HCT116 (cell line): ENCODE data around the gene MLC1. TPM values are rescaled to one million over a fixed set of nuclear protein-coding genes. Genes with fewer than 3 reads are reported as not detected.

Source experiments
- ATAC-seq: fragments of 200-7000 bp; cut with Tn5 transposase; 2 replicates; pipeline ENCODE4 v1.9.1; 2020; ENCODE audit warnings: mild to moderate bottlenecking, moderate library complexity
- BruUV-seq: library from RNA; stranded (reverse); fragments of 400-500 nt; replicated peaks from 2 replicates; lab custom pipeline; 2021; lab: Mats Ljungman, UMichigan
- CTCF ChIA-PET: fragments of 300-600 bp; sonication (Branson Sonifier 250); formaldehyde crosslinking; loops from one replicate; lab custom pipeline; 2021; ENCODE audit warnings: antibody characterized with exemption; lab: Charles Lee
- POLR2A ChIA-PET: fragments of 300-600, 350-600 bp; sonication (Branson Sonifier 250); formaldehyde crosslinking; loops from one replicate; lab custom pipeline; 2021; ENCODE audit warnings: antibody characterized with exemption; lab: Charles Lee
- RAD21 ChIA-PET, 2 experiments: fragments of 300-600 bp; sonication (Branson Sonifier 250); formaldehyde crosslinking; loops; one replicate each; lab custom pipeline; 2023; ENCODE audit warnings: low total read pairs in 2 of 2; ENCODE audit not compliant: uncharacterized antibody in 2 of 2, unreplicated experiment in 2 of 2, low non-redundant PET in 1 of 2; lab: Charles Lee
- DNase-seq: peaks from one replicate; pipeline ENCODE4 v3.0.0-alpha.2; 2010; ENCODE audit warnings: low read depth, low spot score
- H2AFZ ChIP-seq: fragments of 200-600 bp; shearing (Covaris generic), sonication (generic); 2 replicates; pipeline ENCODE4 v1.6.1; 2017; ENCODE audit warnings: low read depth, mixed run types, mixed read lengths, antibody characterized with exemption, low read length; ENCODE audit not compliant: poor library complexity, severe bottlenecking
- H3K27ac ChIP-seq: 2 replicates; pipeline ENCODE4 v1.5.1; 2012; ENCODE audit warnings: low read depth, low read length
- H3K27me3 ChIP-seq: fragments of 200-600 bp; sonication (generic); 2 replicates; pipeline ENCODE4 v1.6.1; 2016; ENCODE audit warnings: mixed run types, low read length, mixed read lengths; ENCODE audit not compliant: insufficient read depth
- H3K36me3 ChIP-seq, 2 experiments: fragments of 200-500 bp in 1 of 2; fragments of 200-600 bp in 1 of 2; sonication (Bioruptor generic) in 1 of 2; sonication (generic) in 1 of 2; 2 replicates each; pipeline versions ENCODE4 v1.5.1 to v1.6.1; 2014 to 2016; ENCODE audit warnings: low read length in 2 of 2, inconsistent platforms in 1 of 2, mixed read lengths in 1 of 2, mixed run types in 1 of 2; ENCODE audit not compliant: insufficient read depth in 2 of 2, control insufficient read depth in 1 of 2
- H3K4me1 ChIP-seq, 2 experiments: fragments of 200-600 bp in 1 of 2; sonication (generic) in 1 of 2; 2 replicates each; pipeline versions ENCODE4 v1.5.1 to v1.6.1; 2012 to 2017; ENCODE audit warnings: low read length in 2 of 2, inconsistent platforms in 1 of 2, mild to moderate bottlenecking in 1 of 2, mixed read lengths in 1 of 2, mixed run types in 1 of 2, moderate library complexity in 1 of 2; ENCODE audit not compliant: insufficient read depth in 2 of 2, control insufficient read depth in 1 of 2
- H3K4me2 ChIP-seq: fragments of 200-600 bp; sonication (generic); 2 replicates; pipeline ENCODE4 v1.6.1; 2017; ENCODE audit warnings: mixed run types, low read length, mixed read lengths
- H3K4me3 ChIP-seq, 2 experiments: fragments of 200-600 bp in 1 of 2; sonication (generic) in 1 of 2; replicated peaks in 1 of 2; 2 replicates each; pipeline ENCODE4 v1.5.1; 2011 to 2016; ENCODE audit warnings: low read length in 2 of 2, control low read depth in 1 of 2, low read depth in 1 of 2, mild to moderate bottlenecking in 1 of 2, mixed read lengths in 1 of 2, mixed run types in 1 of 2
- H3K79me2 ChIP-seq: fragments of 200-600 bp; sonication (generic); 2 replicates; pipeline ENCODE4 v1.6.1; 2017; ENCODE audit warnings: mild to moderate bottlenecking, mixed run types, low read length, moderate library complexity, mixed read lengths; ENCODE audit not compliant: insufficient read depth
- H3K9ac ChIP-seq: fragments of 200-600 bp; sonication (generic); 2 replicates; pipeline ENCODE4 v1.6.1; 2016; ENCODE audit warnings: low read length, mixed read lengths
- H3K9me2 ChIP-seq: fragments of 200-600 bp; sonication (generic), shearing (Covaris generic); 2 replicates; pipeline ENCODE4 v1.6.1; 2017; ENCODE audit warnings: mixed run types, mild to moderate bottlenecking, moderate library complexity; ENCODE audit not compliant: insufficient read depth
- H3K9me3 ChIP-seq, 2 experiments: fragments of 200-500 bp in 1 of 2; fragments of 200-600 bp in 1 of 2; sonication (Bioruptor generic) in 1 of 2; sonication (generic) in 1 of 2; 2 replicates each; pipeline ENCODE4 v1.6.1; 2014 to 2017; ENCODE audit warnings: low read length in 2 of 2, mixed read lengths in 2 of 2, inconsistent platforms in 1 of 2, low read depth in 1 of 2, mild to moderate bottlenecking in 1 of 2, mixed run types in 1 of 2, moderate library complexity in 1 of 2; ENCODE audit not compliant: control insufficient read depth in 1 of 2, insufficient read depth in 1 of 2
- H4K20me1 ChIP-seq: fragments of 200-600 bp; sonication (generic), shearing (Covaris generic); 2 replicates; pipeline ENCODE4 v1.6.1; 2017; ENCODE audit warnings: mixed run types, mild to moderate bottlenecking, moderate library complexity; ENCODE audit not compliant: insufficient read depth
- CEBPB ChIP-seq: IDR thresholded peaks from 2 replicates; pipeline ENCODE4 v1.6.1; 2012; ENCODE audit warnings: low read depth
- EGR1 ChIP-seq: IDR thresholded peaks from 2 replicates; pipeline ENCODE4 v1.6.1; 2012; ENCODE audit warnings: low read depth
- FOSL1 ChIP-seq: IDR thresholded peaks from 2 replicates; pipeline ENCODE4 v1.6.1; 2012; ENCODE audit warnings: low read depth
- JUND ChIP-seq: IDR thresholded peaks from 2 replicates; pipeline ENCODE4 v1.6.1; 2012
- POLR2A ChIP-seq: IDR thresholded peaks from 2 replicates; pipeline ENCODE4 v1.7.0; 2011; ENCODE audit warnings: borderline replicate concordance; ENCODE audit not compliant: insufficient read depth, insufficient read length; ENCODE audit errors: extremely low read depth
- RAD21 ChIP-seq: IDR thresholded peaks from 2 replicates; pipeline ENCODE4 v1.6.1; 2012; ENCODE audit warnings: low read depth, mild to moderate bottlenecking
- SP1 ChIP-seq: IDR thresholded peaks from 2 replicates; pipeline ENCODE4 v1.6.1; 2012; ENCODE audit warnings: low read depth
- SRF ChIP-seq: IDR thresholded peaks from 2 replicates; pipeline ENCODE4 v1.6.1; 2012; ENCODE audit warnings: low read depth
- ZFX ChIP-seq: fragments of 450-650 bp; IDR thresholded peaks from 2 replicates; pipeline ENCODE4 v1.6.1; 2017
- ZNF274 ChIP-seq: fragments of 200-500 bp; sonication (Bioruptor generic); IDR thresholded peaks from 2 replicates; pipeline ENCODE4 v1.6.1; 2014; ENCODE audit warnings: mild to moderate bottlenecking, low read depth, low read length, inconsistent platforms
- intact Hi-C: fragments of 100-400 bp; cut with micrococcal nuclease; formaldehyde crosslinking; loops from 2 replicates; pipeline ENCODE4 v1.10.0; 2022
- total RNA-seq: library from RNA; stranded (reverse); gene quantifications from one replicate; pipeline ENCODE4 v1.2.1, GENCODE V29; 2021; ENCODE audit not compliant: unreplicated experiment
- TF ChIP-seq, protein P1 (sequence below): IDR thresholded peaks from 2 replicates; pipeline ENCODE4 v1.6.1; 2011; ENCODE audit warnings: mild to moderate bottlenecking, low read length, moderate library complexity; ENCODE audit not compliant: insufficient replicate concordance; ENCODE audit errors: extremely low read depth
- TF ChIP-seq, protein P2 (sequence below): IDR thresholded peaks from 2 replicates; pipeline ENCODE4 v1.6.1; 2012
- TF ChIP-seq, protein P3 (sequence below): IDR thresholded peaks from 2 replicates; pipeline ENCODE4 v1.6.1; 2012
- TF ChIP-seq, protein P4 (sequence below): IDR thresholded peaks from 2 replicates; pipeline ENCODE4 v1.6.1; 2012; ENCODE audit warnings: low read depth
- TF ChIP-seq, protein P5 (sequence below), 3 experiments: fragments of 200-600 bp in 1 of 3; sonication (generic) in 1 of 3; IDR thresholded peaks in 2 of 3; conservative IDR thresholded peaks in 1 of 3; 2 replicates each; pipeline ENCODE4 v1.5.1; 2012 to 2017; ENCODE audit warnings: low read depth in 2 of 3, low read length in 2 of 3, antibody characterized with exemption in 1 of 3, borderline replicate concordance in 1 of 3, control low read depth in 1 of 3, mild to moderate bottlenecking in 1 of 3, mixed read lengths in 1 of 3, mixed run types in 1 of 3, moderate library complexity in 1 of 3; ENCODE audit not compliant: insufficient read depth in 1 of 3

Gene MLC1
- total RNA-seq, 1 experiment from 2014 or later = not detected

DNA sequence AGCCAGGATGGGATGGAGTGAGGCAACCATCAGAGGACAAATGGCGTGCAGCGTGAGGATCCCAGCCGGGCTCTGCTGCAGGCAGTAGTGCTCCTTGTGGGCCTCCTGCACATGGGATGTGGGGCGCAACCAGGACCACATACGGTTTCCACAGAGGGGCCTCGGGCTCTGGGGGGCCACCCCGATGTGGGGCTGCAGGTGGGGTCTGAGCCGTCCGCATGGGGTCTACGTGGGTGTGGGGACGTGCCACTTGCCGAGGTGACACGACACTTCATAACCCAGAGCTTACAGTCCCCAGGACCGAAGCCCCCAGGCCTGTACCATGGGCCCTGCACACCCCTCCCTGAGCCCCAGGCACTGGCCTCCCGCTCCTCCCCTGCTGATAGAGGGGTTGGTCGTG is 37.9 kb downstream of the MLC1 start:
- Histone ChIP-seq H3K4me3 (no peak overlapping the region), H3K4me1 (no peaks in the 10 kb centered on the region), H4K20me1 (no peaks in the 10 kb centered on the region), H3K9me2 (no peaks in the 10 kb centered on the region), H3K79me2 (no peaks in the 10 kb centered on the region), H3K4me2 (no peak overlapping the region), H3K27me3 (no peaks in the 10 kb centered on the region), H2AFZ (no peak overlapping the region), H3K36me3 (no peaks in the 10 kb centered on the region), H3K27ac (no peak overlapping the region), H3K9ac (no peak overlapping the region), H3K9me3 (no peaks in the 10 kb centered on the region)
- no peak for ATAC-seq
- ChIA-PET RAD21 (no interaction called here), CTCF (no interaction called here), POLR2A (no interaction called here)
- intact Hi-C loops = no loop called here
- BruUV-seq = no TSS peak
- no peak for DNase-seq
- TF ChIP-seq FOSL1 (no peak), POLR2A (no peak), SRF (no peak), RAD21 (no peak), EGR1 (no peak), JUND (no peak), ZNF274 (no peak), SP1 (no peak), ZFX (no peak), CEBPB (no peak)
- TF ChIP-seq, protein P1, sequence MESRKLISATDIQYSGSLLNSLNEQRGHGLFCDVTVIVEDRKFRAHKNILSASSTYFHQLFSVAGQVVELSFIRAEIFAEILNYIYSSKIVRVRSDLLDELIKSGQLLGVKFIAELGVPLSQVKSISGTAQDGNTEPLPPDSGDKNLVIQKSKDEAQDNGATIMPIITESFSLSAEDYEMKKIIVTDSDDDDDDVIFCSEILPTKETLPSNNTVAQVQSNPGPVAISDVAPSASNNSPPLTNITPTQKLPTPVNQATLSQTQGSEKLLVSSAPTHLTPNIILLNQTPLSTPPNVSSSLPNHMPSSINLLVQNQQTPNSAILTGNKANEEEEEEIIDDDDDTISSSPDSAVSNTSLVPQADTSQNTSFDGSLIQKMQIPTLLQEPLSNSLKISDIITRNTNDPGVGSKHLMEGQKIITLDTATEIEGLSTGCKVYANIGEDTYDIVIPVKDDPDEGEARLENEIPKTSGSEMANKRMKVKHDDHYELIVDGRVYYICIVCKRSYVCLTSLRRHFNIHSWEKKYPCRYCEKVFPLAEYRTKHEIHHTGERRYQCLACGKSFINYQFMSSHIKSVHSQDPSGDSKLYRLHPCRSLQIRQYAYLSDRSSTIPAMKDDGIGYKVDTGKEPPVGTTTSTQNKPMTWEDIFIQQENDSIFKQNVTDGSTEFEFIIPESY = no peak
- TF ChIP-seq, protein P2, sequence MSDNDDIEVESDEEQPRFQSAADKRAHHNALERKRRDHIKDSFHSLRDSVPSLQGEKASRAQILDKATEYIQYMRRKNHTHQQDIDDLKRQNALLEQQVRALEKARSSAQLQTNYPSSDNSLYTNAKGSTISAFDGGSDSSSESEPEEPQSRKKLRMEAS = no peak
- TF ChIP-seq, protein P3, sequence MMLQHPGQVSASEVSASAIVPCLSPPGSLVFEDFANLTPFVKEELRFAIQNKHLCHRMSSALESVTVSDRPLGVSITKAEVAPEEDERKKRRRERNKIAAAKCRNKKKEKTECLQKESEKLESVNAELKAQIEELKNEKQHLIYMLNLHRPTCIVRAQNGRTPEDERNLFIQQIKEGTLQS = no peak
- TF ChIP-seq, protein P4, sequence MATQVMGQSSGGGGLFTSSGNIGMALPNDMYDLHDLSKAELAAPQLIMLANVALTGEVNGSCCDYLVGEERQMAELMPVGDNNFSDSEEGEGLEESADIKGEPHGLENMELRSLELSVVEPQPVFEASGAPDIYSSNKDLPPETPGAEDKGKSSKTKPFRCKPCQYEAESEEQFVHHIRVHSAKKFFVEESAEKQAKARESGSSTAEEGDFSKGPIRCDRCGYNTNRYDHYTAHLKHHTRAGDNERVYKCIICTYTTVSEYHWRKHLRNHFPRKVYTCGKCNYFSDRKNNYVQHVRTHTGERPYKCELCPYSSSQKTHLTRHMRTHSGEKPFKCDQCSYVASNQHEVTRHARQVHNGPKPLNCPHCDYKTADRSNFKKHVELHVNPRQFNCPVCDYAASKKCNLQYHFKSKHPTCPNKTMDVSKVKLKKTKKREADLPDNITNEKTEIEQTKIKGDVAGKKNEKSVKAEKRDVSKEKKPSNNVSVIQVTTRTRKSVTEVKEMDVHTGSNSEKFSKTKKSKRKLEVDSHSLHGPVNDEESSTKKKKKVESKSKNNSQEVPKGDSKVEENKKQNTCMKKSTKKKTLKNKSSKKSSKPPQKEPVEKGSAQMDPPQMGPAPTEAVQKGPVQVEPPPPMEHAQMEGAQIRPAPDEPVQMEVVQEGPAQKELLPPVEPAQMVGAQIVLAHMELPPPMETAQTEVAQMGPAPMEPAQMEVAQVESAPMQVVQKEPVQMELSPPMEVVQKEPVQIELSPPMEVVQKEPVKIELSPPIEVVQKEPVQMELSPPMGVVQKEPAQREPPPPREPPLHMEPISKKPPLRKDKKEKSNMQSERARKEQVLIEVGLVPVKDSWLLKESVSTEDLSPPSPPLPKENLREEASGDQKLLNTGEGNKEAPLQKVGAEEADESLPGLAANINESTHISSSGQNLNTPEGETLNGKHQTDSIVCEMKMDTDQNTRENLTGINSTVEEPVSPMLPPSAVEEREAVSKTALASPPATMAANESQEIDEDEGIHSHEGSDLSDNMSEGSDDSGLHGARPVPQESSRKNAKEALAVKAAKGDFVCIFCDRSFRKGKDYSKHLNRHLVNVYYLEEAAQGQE = no peak
- TF ChIP-seq, protein P5, sequence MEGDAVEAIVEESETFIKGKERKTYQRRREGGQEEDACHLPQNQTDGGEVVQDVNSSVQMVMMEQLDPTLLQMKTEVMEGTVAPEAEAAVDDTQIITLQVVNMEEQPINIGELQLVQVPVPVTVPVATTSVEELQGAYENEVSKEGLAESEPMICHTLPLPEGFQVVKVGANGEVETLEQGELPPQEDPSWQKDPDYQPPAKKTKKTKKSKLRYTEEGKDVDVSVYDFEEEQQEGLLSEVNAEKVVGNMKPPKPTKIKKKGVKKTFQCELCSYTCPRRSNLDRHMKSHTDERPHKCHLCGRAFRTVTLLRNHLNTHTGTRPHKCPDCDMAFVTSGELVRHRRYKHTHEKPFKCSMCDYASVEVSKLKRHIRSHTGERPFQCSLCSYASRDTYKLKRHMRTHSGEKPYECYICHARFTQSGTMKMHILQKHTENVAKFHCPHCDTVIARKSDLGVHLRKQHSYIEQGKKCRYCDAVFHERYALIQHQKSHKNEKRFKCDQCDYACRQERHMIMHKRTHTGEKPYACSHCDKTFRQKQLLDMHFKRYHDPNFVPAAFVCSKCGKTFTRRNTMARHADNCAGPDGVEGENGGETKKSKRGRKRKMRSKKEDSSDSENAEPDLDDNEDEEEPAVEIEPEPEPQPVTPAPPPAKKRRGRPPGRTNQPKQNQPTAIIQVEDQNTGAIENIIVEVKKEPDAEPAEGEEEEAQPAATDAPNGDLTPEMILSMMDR (IDR thresholded peaks at IDR 0.05 in 2 of 3, conservative IDR thresholded peaks at IDR 0.05 in 1 of 3; ENCODE audit: borderline replicate concordance in 1 of 3, insufficient read depth in 1 of 3, low read depth in 2 of 3, low read length in 2 of 3) = no peak
